WERI-Rb-1 (cell line): ENCODE measurements around the gene ABCF3.

Experiments used
- DNase-seq: peaks from one replicate; pipeline ENCODE4 v3.0.0-alpha.2; 2020
- H3K27ac ChIP-seq: fragments of 250-450 bp; sonication (Bioruptor Pico); 2 replicates; pipeline ENCODE4 v1.5.1; 2020; ENCODE audit warnings: mild to moderate bottlenecking, moderate library complexity
- H3K27me3 ChIP-seq: fragments of 250-450 bp; sonication (Bioruptor Pico); 2 replicates; pipeline ENCODE4 v1.5.1; 2021; ENCODE audit warnings: mild to moderate bottlenecking, low read depth, moderate library complexity; ENCODE audit not compliant: insufficient read depth, severe bottlenecking
- H3K36me3 ChIP-seq: fragments of 250-450 bp; sonication (Bioruptor Pico); 2 replicates; pipeline ENCODE4 v1.5.1; 2020; ENCODE audit warnings: mild to moderate bottlenecking, moderate library complexity
- H3K4me3 ChIP-seq: 2 replicates; pipeline ENCODE4 v1.5.1; 2011; ENCODE audit warnings: low read depth, mild to moderate bottlenecking, control low read depth, low read length
- H3K9me3 ChIP-seq: fragments of 250-450 bp; sonication (Bioruptor Pico); 2 replicates; pipeline ENCODE4 v1.5.1; 2021; ENCODE audit warnings: mild to moderate bottlenecking, moderate library complexity; ENCODE audit not compliant: severe bottlenecking
- CTCF ChIP-seq: IDR thresholded peaks from 2 replicates; pipeline ENCODE4 v1.5.1; 2011; ENCODE audit warnings: low read depth, mild to moderate bottlenecking, control low read depth, inconsistent platforms, low read length

The ABCF3 gene

GRCh38 chr3:184209146-184209923 lies 23.3 kb downstream of the ABCF3 start:
- DNase-seq: no peak
- Histone ChIP-seq H3K27ac (no peak overlapping the region), H3K4me3 (no peak overlapping the region), H3K36me3 (no peaks in the 10 kb centered on the region), H3K27me3 (no peaks in the 10 kb centered on the region), H3K9me3 (no peaks in the 10 kb centered on the region)
- no peak for TF ChIP-seq CTCF

- no peak overlapping the region for H3K4me3 ChIP-seq
- no peak for DNase-seq
- no peaks in the 10 kb centered on the region for H3K9me3 ChIP-seq
- TF ChIP-seq CTCF: no peak
- H3K27me3 ChIP-seq: no peaks in the 10 kb centered on the region
- H3K27ac ChIP-seq: no peak overlapping the region
- H3K36me3 ChIP-seq: no peaks in the 10 kb centered on the region
Measured at GRCh38 chr3:184211297-184211696, 25.3 kb downstream of the ABCF3 start.

DNA sequence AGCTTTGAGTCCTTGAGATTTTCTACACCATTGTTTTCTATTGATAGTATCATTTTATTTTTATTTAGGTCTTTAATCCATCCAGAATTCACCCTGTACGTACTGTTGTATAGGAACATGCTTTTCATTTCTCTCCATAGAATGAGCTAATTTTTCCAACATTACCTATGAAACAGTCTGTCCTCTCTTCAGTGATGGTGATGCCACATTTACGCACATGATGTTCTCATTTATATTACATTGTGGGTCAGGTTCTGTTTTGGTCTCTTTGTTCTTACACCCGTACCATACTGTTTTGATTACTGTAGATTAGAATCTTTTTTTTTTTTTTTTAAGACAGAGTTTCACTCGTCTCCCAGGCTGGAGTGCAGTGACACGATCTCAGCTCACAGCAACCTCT lies 25.7 kb downstream of the ABCF3 start:
- H3K27me3 ChIP-seq: no peaks in the 10 kb centered on the region
- no peaks in the 10 kb centered on the region for H3K36me3 ChIP-seq
- no peak overlapping the region for H3K4me3 ChIP-seq
- no peak for DNase-seq
- H3K9me3 ChIP-seq: no peaks in the 10 kb centered on the region
- H3K27ac ChIP-seq: no peak overlapping the region
- no peak for TF ChIP-seq CTCF

DNA sequence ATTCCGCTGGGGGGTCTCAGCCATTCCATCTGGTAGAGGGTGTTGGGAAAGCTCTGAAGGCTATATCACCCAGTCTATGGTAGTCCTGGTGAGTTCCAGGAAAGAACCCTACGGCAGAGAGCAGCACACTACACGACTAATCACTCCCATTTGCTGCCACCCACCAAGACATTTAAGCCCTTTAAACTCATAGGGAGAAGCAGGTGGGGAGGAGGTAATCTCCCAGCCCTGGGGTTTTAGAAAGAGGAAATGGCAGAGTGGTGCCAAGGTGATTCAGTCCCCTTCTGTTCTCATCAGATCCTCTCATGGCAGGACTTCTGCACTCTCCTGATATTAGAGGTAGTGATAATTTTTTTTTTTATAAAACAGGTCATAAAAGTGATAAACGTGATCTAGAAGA lies 32.8 kb downstream of the ABCF3 start:
- H3K9me3 ChIP-seq: no peaks in the 10 kb centered on the region
- peak; percentile 59 for DNase-seq
- no peaks in the 10 kb centered on the region for H3K36me3 ChIP-seq
- no peak for TF ChIP-seq CTCF
- H3K4me3 ChIP-seq: no peak overlapping the region
- no peak overlapping the region for H3K27ac ChIP-seq
- H3K27me3 ChIP-seq: no peaks in the 10 kb centered on the region

DNA sequence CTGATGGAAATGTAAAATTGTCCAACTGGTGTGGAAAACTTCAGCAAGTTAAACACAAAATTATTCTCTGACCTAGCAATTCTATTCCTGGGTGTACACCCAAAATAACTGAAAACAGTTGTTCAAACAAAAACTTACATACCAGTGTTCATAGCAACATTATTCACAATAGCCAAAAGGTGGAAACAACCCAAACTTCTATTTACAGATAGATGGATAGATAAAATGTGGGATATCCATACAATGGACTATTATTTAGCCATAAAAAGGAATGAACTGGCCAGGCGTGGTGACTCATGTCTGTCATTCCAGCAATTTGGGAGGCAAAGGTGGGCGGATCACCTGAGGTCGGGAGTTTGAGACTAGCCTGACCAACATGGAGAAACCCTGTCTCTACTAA lies 36.5 kb downstream of the ABCF3 start:
- no peaks in the 10 kb centered on the region for H3K9me3 ChIP-seq
- no peaks in the 10 kb centered on the region for H3K27me3 ChIP-seq
- no peaks in the 10 kb centered on the region for H3K36me3 ChIP-seq
- TF ChIP-seq CTCF: no peak
- no peak overlapping the region for H3K27ac ChIP-seq
- no peak for DNase-seq
- H3K4me3 ChIP-seq: no peak overlapping the region

GRCh38 chr3:184223946-184224345 lies 37.9 kb downstream of the ABCF3 start:
- no peak for DNase-seq
- Histone ChIP-seq H3K9me3 (no peaks in the 10 kb centered on the region), H3K4me3 (no peak overlapping the region), H3K27me3 (no peaks in the 10 kb centered on the region), H3K27ac (no peak overlapping the region), H3K36me3 (no peaks in the 10 kb centered on the region)
- no peak for TF ChIP-seq CTCF
